Pancreas (tissue), 10 donors: ENCODE measurements around the gene HTT. TPM values are rescaled to one million over a fixed set of nuclear protein-coding genes. Genes with fewer than 3 reads are reported as not detected.

Experiments
- ATAC-seq, 4 donors: fragments of 200-7000 bp; cut with Tn5 transposase; one replicate each; pipeline versions ENCODE4 v1.8.0 to v1.9.1; 2020; ENCODE audit warnings: mild to moderate bottlenecking in 4 of 4, moderate library complexity in 4 of 4
- DNase-seq, 6 donors: peaks; one replicate each; pipeline ENCODE4 v3.0.0-alpha.2; 2020
- FAIRE-seq: peaks from 2 replicates; lab custom pipeline; 2012; peaks lifted over from hg19 to GRCh38; lab: Jason Lieb, UNC
- H3K27ac ChIP-seq, 4 donors: fragments of 200-600 bp; sonication (generic); 1 replicate in 3 of 4; 2 replicates in 1 of 4; pipeline versions ENCODE4 v1.5.0 to v1.8.0; 2020
- H3K27me3 ChIP-seq, 4 donors: fragments of 200-600 bp; one replicate each; pipeline ENCODE4 v1.8.0; 2021
- H3K36me3 ChIP-seq, 3 donors: fragments of 200-600 bp; sonication (generic) in 1 of 3; one replicate each; pipeline versions ENCODE4 v1.5.0 to v1.8.0; 2020 to 2021
- H3K4me1 ChIP-seq, 3 donors: fragments of 200-600 bp; one replicate each; pipeline ENCODE4 v1.8.0; 2021
- H3K4me3 ChIP-seq, 4 donors: fragments of 200-600 bp; sonication (generic) in 2 of 4; one replicate each; pipeline versions ENCODE4 v1.5.0 to v1.8.0; 2020 to 2021
- H3K9me3 ChIP-seq, 4 donors: fragments of 200-600 bp; one replicate each; pipeline ENCODE4 v1.8.0; 2021
- CTCF ChIP-seq, 4 donors: fragments of 200-600 bp; sonication (generic) in 3 of 4; IDR thresholded peaks; one replicate each; pipeline versions ENCODE4 v1.5.0 to v1.8.0; 2021; ENCODE audit warnings: antibody characterized with exemption in 4 of 4
- WGBS, 2 donors: extraction: QIAGEN DNeasy Blood & Tissue Kit; methylation state at CpG; one replicate each; pipeline ENCODE4 v1.1.7; 2013; 5-methylcytosine and 5-hydroxymethylcytosine counted together
- intact Hi-C, 3 donors: fragments of 100-400 bp; cut with DNase I; formaldehyde crosslinking; loops; one replicate each; pipeline versions ENCODE4 v1.11.1 to v1.14.2; 2022
- polyA plus RNA-seq, 2 donors: library from polyadenylated mRNA; stranded (reverse); fragments of 200-250 nt; gene quantifications; one replicate each; pipeline ENCODE4 v1.2.3, GENCODE V29; 2013
- total RNA-seq, 6 donors: library from RNA; stranded (reverse); fragmentation: NEBNext Ultra II Directional in 4 of 6; extraction: Animal tissue kit (Norgen Biotek cat#: 25700) in 4 of 6; gene quantifications; one replicate each; pipeline versions ENCODE4 v1.2.1 to v1.2.4, GENCODE V29; 2021 to 2023
- donor health status: healthy with polysubstance abuse.
- donor health status: DM: no; HTN: no; CAD: no; lungs with moderate emphysema.
- donor health status: DM: no; HTN: no; CAD: no.
- donor health status: control.
- donor health status: control.
- donor health status: Bipolar disorder and iron deficiency.
- donor health status: DM: yes; HTN: yes; CAD: no.
- donor health status: DM: no; HTN: no; CAD: no.
- donor health status: DM: no; HTN: no; CAD: no.
- donor health status: DM: yes; HTN: yes; CAD: no.

HTT gene
- total and polyA plus RNA-seq, 8 donors = 23.1 to 55.2 (median 42.7) TPM

GRCh38 chr4:3234171-3235029 is 159.9 kb downstream of the HTT start:
- H3K4me3 ChIP-seq = no peak overlapping the region
- H3K36me3 ChIP-seq = peaks cover 0 to 58% (median 27%) of the 10 kb centered on the region in 3 donors
- no peaks in the 10 kb centered on the region for H3K9me3 ChIP-seq
- DNase-seq (peak in 2 of 6 donors; percentile 26 to 83), FAIRE-seq (no peak), ATAC-seq (peak in 1 of 4 donors; percentile 3)
- peaks cover 2 to 22% (median 15%) of the 10 kb centered on the region in 3 donors for H3K4me1 ChIP-seq
- no peak overlapping the region for H3K27ac ChIP-seq
- intact Hi-C loops = no loop called here
- TF ChIP-seq CTCF (IDR thresholded peaks at IDR 0.05) = no peak
- WGBS, 2 donors = 83 to 87% methylated on average over 23 of the region's 23 CpGs
- no peaks in the 10 kb centered on the region for H3K27me3 ChIP-seq

- no peak for FAIRE-seq
- H3K27me3 ChIP-seq = no peaks in the 10 kb centered on the region
- peak in 1 of 6 donors; percentile 73 for DNase-seq
- ATAC-seq = no peak
- H3K4me3 ChIP-seq = no peak overlapping the region
- no peak overlapping the region for H3K27ac ChIP-seq
- 89 to 94% methylated on average over 14 of the region's 14 CpGs for WGBS, 2 donors
- H3K36me3 ChIP-seq = peaks cover 0 to 54% (median 21%) of the 10 kb centered on the region in 3 donors
- intact Hi-C loops = no loop called here
- no peaks in the 10 kb centered on the region for H3K9me3 ChIP-seq
- TF ChIP-seq CTCF (IDR thresholded peaks at IDR 0.05) = no peak
- peaks cover 6 to 28% (median 19%) of the 10 kb centered on the region in 3 donors for H3K4me1 ChIP-seq
These were observed 160.5 kb downstream of the HTT start for GRCh38 chr4:3235030-3235345.

- FAIRE-seq = no peak
- Histone ChIP-seq H3K4me1 (peaks cover 11 to 34% (median 19%) of the 10 kb centered on the region in 3 donors), H3K36me3 (peaks cover 0 to 48% (median 15%) of the 10 kb centered on the region in 3 donors), H3K27me3 (no peaks in the 10 kb centered on the region), H3K27ac (no peak overlapping the region), H3K4me3 (no peak overlapping the region), H3K9me3 (no peaks in the 10 kb centered on the region)
- WGBS, 2 donors = 86 to 89% methylated on average over 11 of the region's 11 CpGs
- peak in 1 of 6 donors; percentile 56 for DNase-seq
- ATAC-seq = no peak
- TF ChIP-seq CTCF (IDR thresholded peaks at IDR 0.05) = no peak
- intact Hi-C loops = no loop called here
These were observed 161.1 kb downstream of the HTT start for GRCh38 chr4:3235581-3235980.

GRCh38 chr4:3236326-3236878 is 161.9 kb downstream of the HTT start:
- intact Hi-C loops = no loop called here
- FAIRE-seq (no peak), DNase-seq (peak in 1 of 6 donors; percentile 68), ATAC-seq (no peak)
- Histone ChIP-seq H3K4me1 (peaks cover 14 to 40% (median 19%) of the 10 kb centered on the region in 3 donors), H3K4me3 (no peak overlapping the region), H3K36me3 (peaks cover 0 to 40% (median 14%) of the 10 kb centered on the region in 3 donors), H3K9me3 (no peaks in the 10 kb centered on the region), H3K27me3 (no peaks in the 10 kb centered on the region), H3K27ac (no peak overlapping the region)
- WGBS, 2 donors = 71 to 75% methylated on average over 9 of the region's 9 CpGs
- TF ChIP-seq CTCF (IDR thresholded peaks at IDR 0.05) = no peak
